ENCODE data around the gene TMEM135. TPM values are rescaled to one million over a fixed set of nuclear protein-coding genes. Genes with fewer than 3 reads are reported as not detected.

Gene TMEM135
- total RNA-seq, 5 donors from 2014 or later (not counting 1 experiment from before 2014, with no cell fraction given): 6.3 to 20.8 (median 12.7) TPM

GRCh38 chr11:87298155-87298554 lies 260.4 kb downstream of the TMEM135 start:
- POLR2A ChIA-PET: no interaction called here
- ATAC-seq (replicated peaks in 1 of 4): no peak
- H3K27ac Mint-ChIP-seq: no peak overlapping the region

GRCh38 chr11:87299041-87299481 lies 261.3 kb downstream of the TMEM135 start:
- no peaks in the 10 kb centered on the region for H3K9me3 Mint-ChIP-seq
- ChIA-PET CTCF (interaction anchor here in 1 of 2 donors (2.7 kb wide), 1 partner anchor 360 kb away, joined by 12 read pairs; no protein-coding TSS in a partner anchor), POLR2A (no interaction called here)
- ATAC-seq (replicated peaks in 1 of 4) (no peak), DNase-seq (no peak)
- no peak overlapping the region for H3K4me3 Mint-ChIP-seq
- H3K27ac Mint-ChIP-seq: no peak overlapping the region
- no CpG with 5 or more reads among the region's 1 CpG for WGBS (ENCODE audit: insufficient coverage)
- H3K36me3 Mint-ChIP-seq: peaks cover 16% of the 10 kb centered on the region
- no peak overlapping the region for H3K4me3 ChIP-seq (ENCODE audit: control insufficient read depth in 1 of 2, extremely low read depth in 1 of 2, low read length in 1 of 2)
- H3K4me1 Mint-ChIP-seq: peaks cover 3 to 5% (median 4%) of the 10 kb centered on the region in 3 donors
- no peaks in the 10 kb centered on the region for H3K4me1 ChIP-seq (ENCODE audit: control insufficient read depth in 1 of 2, extremely low read depth in 1 of 2, insufficient read depth in 2 of 2, low read length in 2 of 2)
- no peaks in the 10 kb centered on the region for H3K27me3 Mint-ChIP-seq
- H3K9me3 ChIP-seq: no peaks in the 10 kb centered on the region
- H3K27me3 ChIP-seq (replicated peaks in 1 of 2; ENCODE audit: control insufficient read depth in 2 of 2, extremely low read depth in 1 of 2, insufficient read depth in 2 of 2, low read length in 1 of 2): no peaks in the 10 kb centered on the region
- no peak overlapping the region for H3K27ac ChIP-seq (ENCODE audit: low read length)
- peaks cover 0 to 3% of the 10 kb centered on the region in 2 donors for H3K36me3 ChIP-seq (ENCODE audit: control insufficient read depth in 2 of 2, extremely low read depth in 1 of 2, insufficient read depth in 1 of 2, low read length in 1 of 2)

More at GRCh38 chr11:87298155-87298554, 260.4 kb downstream of the TMEM135 start:
- H3K4me3 ChIP-seq (ENCODE audit: control insufficient read depth in 1 of 2, extremely low read depth in 1 of 2, low read length in 1 of 2): no peak overlapping the region
- no peaks in the 10 kb centered on the region for H3K9me3 ChIP-seq
- no peak overlapping the region for H3K27ac ChIP-seq (ENCODE audit: low read length)
- Mint-ChIP-seq H3K9me3 (no peaks in the 10 kb centered on the region), H3K4me1 (peaks cover 3 to 5% (median 4%) of the 10 kb centered on the region in 3 donors), H3K4me3 (no peak overlapping the region), H3K36me3 (peaks cover 12% of the 10 kb centered on the region), H3K27me3 (no peaks in the 10 kb centered on the region)
- no peaks in the 10 kb centered on the region for H3K27me3 ChIP-seq (replicated peaks in 1 of 2; ENCODE audit: control insufficient read depth in 2 of 2, extremely low read depth in 1 of 2, insufficient read depth in 2 of 2, low read length in 1 of 2)
- DNase-seq: no peak
- WGBS (ENCODE audit: insufficient coverage): 100% methylated on average over 1 of the region's 1 CpG
- no peaks in the 10 kb centered on the region for H3K36me3 ChIP-seq (ENCODE audit: control insufficient read depth in 2 of 2, extremely low read depth in 1 of 2, insufficient read depth in 1 of 2, low read length in 1 of 2)
- no peaks in the 10 kb centered on the region for H3K4me1 ChIP-seq (ENCODE audit: control insufficient read depth in 1 of 2, extremely low read depth in 1 of 2, insufficient read depth in 2 of 2, low read length in 2 of 2)
- CTCF ChIA-PET: no interaction called here

GRCh38 chr11:87300640-87301380 lies 263.1 kb downstream of the TMEM135 start:
- no peak for ATAC-seq (replicated peaks in 1 of 4)
- Mint-ChIP-seq H3K4me3 (no peak overlapping the region), H3K9me3 (no peaks in the 10 kb centered on the region), H3K27me3 (no peaks in the 10 kb centered on the region), H3K4me1 (peaks cover 3 to 5% (median 4%) of the 10 kb centered on the region in 3 donors), H3K27ac (no peak overlapping the region), H3K36me3 (peaks cover 20% of the 10 kb centered on the region)
- Histone ChIP-seq H3K4me1 (ENCODE audit: control insufficient read depth in 1 of 2, extremely low read depth in 1 of 2, insufficient read depth in 2 of 2, low read length in 2 of 2) (no peaks in the 10 kb centered on the region), H3K36me3 (ENCODE audit: control insufficient read depth in 2 of 2, extremely low read depth in 1 of 2, insufficient read depth in 1 of 2, low read length in 1 of 2) (peaks cover 0 to 3% of the 10 kb centered on the region in 2 donors), H3K27me3 (replicated peaks in 1 of 2; ENCODE audit: control insufficient read depth in 2 of 2, extremely low read depth in 1 of 2, insufficient read depth in 2 of 2, low read length in 1 of 2) (no peaks in the 10 kb centered on the region), H3K27ac (ENCODE audit: low read length) (no peak overlapping the region), H3K9me3 (no peaks in the 10 kb centered on the region), H3K4me3 (ENCODE audit: control insufficient read depth in 1 of 2, extremely low read depth in 1 of 2, low read length in 1 of 2) (no peak overlapping the region)
- ChIA-PET CTCF (interaction anchor here (0.5 to 2.7 kb wide), 2 partner anchors 290 to 361 kb away, joined by 11 to 12 read pairs; no protein-coding TSS in a partner anchor), POLR2A (interaction anchor here in 1 of 2 donors (0.6 kb wide), 1 partner anchor 495 kb away, joined by 3 read pairs; no protein-coding TSS in a partner anchor)
- 100% methylated on average over 1 of the region's 3 CpGs for WGBS (ENCODE audit: insufficient coverage)
- DNase-seq: no peak

- no peak overlapping the region for H3K4me3 ChIP-seq (ENCODE audit: control insufficient read depth in 1 of 2, extremely low read depth in 1 of 2, low read length in 1 of 2)
- H3K9me3 Mint-ChIP-seq: no peaks in the 10 kb centered on the region
- no peaks in the 10 kb centered on the region for H3K9me3 ChIP-seq
- peaks cover 0 to 3% of the 10 kb centered on the region in 2 donors for H3K36me3 ChIP-seq (ENCODE audit: control insufficient read depth in 2 of 2, extremely low read depth in 1 of 2, insufficient read depth in 1 of 2, low read length in 1 of 2)
- no peaks in the 10 kb centered on the region for H3K27me3 ChIP-seq (replicated peaks in 1 of 2; ENCODE audit: control insufficient read depth in 2 of 2, extremely low read depth in 1 of 2, insufficient read depth in 2 of 2, low read length in 1 of 2)
- no peaks in the 10 kb centered on the region for H3K4me1 ChIP-seq (ENCODE audit: control insufficient read depth in 1 of 2, extremely low read depth in 1 of 2, insufficient read depth in 2 of 2, low read length in 2 of 2)
- DNase-seq (no peak), ATAC-seq (replicated peaks in 1 of 4) (no peak)
- H3K27ac ChIP-seq (ENCODE audit: low read length): no peak overlapping the region
- WGBS (ENCODE audit: insufficient coverage): no CpG with 5 or more reads among the region's 2 CpGs
- H3K4me1 Mint-ChIP-seq: peaks cover 3 to 5% (median 4%) of the 10 kb centered on the region in 3 donors
- no peak overlapping the region for H3K27ac Mint-ChIP-seq
- H3K4me3 Mint-ChIP-seq: no peak overlapping the region
- H3K27me3 Mint-ChIP-seq: no peaks in the 10 kb centered on the region
- peaks cover 21% of the 10 kb centered on the region for H3K36me3 Mint-ChIP-seq
- ChIA-PET CTCF (interaction anchor here in 1 of 2 donors (2.7 kb wide), 1 partner anchor 363 kb away, joined by 12 read pairs; no protein-coding TSS in a partner anchor), POLR2A (no interaction called here)
Observed at GRCh38 chr11:87301785-87302540, 264.2 kb downstream of the TMEM135 start.

GRCh38 chr11:87304412-87304811 lies 266.7 kb downstream of the TMEM135 start:
- POLR2A ChIA-PET: interaction anchor here in 1 of 2 donors (0.7 kb wide), 1 partner anchor 22 kb away, joined by 3 read pairs; no protein-coding TSS in a partner anchor

GRCh38 chr11:87306262-87306851 lies 268.6 kb downstream of the TMEM135 start:
- no peaks in the 10 kb centered on the region for H3K27me3 ChIP-seq (replicated peaks in 1 of 2; ENCODE audit: control insufficient read depth in 2 of 2, extremely low read depth in 1 of 2, insufficient read depth in 2 of 2, low read length in 1 of 2)
- Mint-ChIP-seq H3K9me3 (no peaks in the 10 kb centered on the region), H3K4me1 (no peaks in the 10 kb centered on the region), H3K36me3 (peaks cover 38% of the 10 kb centered on the region), H3K4me3 (no peak overlapping the region), H3K27me3 (no peaks in the 10 kb centered on the region), H3K27ac (no peak overlapping the region)
- no peak for DNase-seq
- ATAC-seq (replicated peaks in 1 of 4): no peak
- WGBS (ENCODE audit: insufficient coverage): no CpG with 5 or more reads among the region's 1 CpG
- peaks cover 0 to 6% of the 10 kb centered on the region in 2 donors for H3K36me3 ChIP-seq (ENCODE audit: control insufficient read depth in 2 of 2, extremely low read depth in 1 of 2, insufficient read depth in 1 of 2, low read length in 1 of 2)
- no peak overlapping the region for H3K4me3 ChIP-seq (ENCODE audit: control insufficient read depth in 1 of 2, extremely low read depth in 1 of 2, low read length in 1 of 2)
- H3K9me3 ChIP-seq: no peaks in the 10 kb centered on the region
- CTCF ChIA-PET: no interaction called here
- no peak overlapping the region for H3K27ac ChIP-seq (ENCODE audit: low read length)
- H3K4me1 ChIP-seq (ENCODE audit: control insufficient read depth in 1 of 2, extremely low read depth in 1 of 2, insufficient read depth in 2 of 2, low read length in 2 of 2): no peaks in the 10 kb centered on the region
- POLR2A ChIA-PET: interaction anchor here (0.6 kb wide), 2 partner anchors 10 to 11 kb away, joined by 3 read pairs; no protein-coding TSS in a partner anchor

More at GRCh38 chr11:87304412-87304811, 266.7 kb downstream of the TMEM135 start:
- no peak overlapping the region for H3K27ac ChIP-seq (ENCODE audit: low read length)
- H3K4me3 ChIP-seq (ENCODE audit: control insufficient read depth in 1 of 2, extremely low read depth in 1 of 2, low read length in 1 of 2): no peak overlapping the region
- Mint-ChIP-seq H3K36me3 (peaks cover 35% of the 10 kb centered on the region), H3K4me3 (no peak overlapping the region), H3K4me1 (peaks cover 0 to 4% (median 0%) of the 10 kb centered on the region in 3 donors), H3K27me3 (no peaks in the 10 kb centered on the region), H3K27ac (no peak overlapping the region), H3K9me3 (no peaks in the 10 kb centered on the region)
- H3K9me3 ChIP-seq: no peaks in the 10 kb centered on the region
- CTCF ChIA-PET: no interaction called here
- no peaks in the 10 kb centered on the region for H3K4me1 ChIP-seq (ENCODE audit: control insufficient read depth in 1 of 2, extremely low read depth in 1 of 2, insufficient read depth in 2 of 2, low read length in 2 of 2)
- H3K36me3 ChIP-seq (ENCODE audit: control insufficient read depth in 2 of 2, extremely low read depth in 1 of 2, insufficient read depth in 1 of 2, low read length in 1 of 2): peaks cover 0 to 3% of the 10 kb centered on the region in 2 donors
- ATAC-seq (replicated peaks in 1 of 4) (no peak), DNase-seq (no peak)
- no peaks in the 10 kb centered on the region for H3K27me3 ChIP-seq (replicated peaks in 1 of 2; ENCODE audit: control insufficient read depth in 2 of 2, extremely low read depth in 1 of 2, insufficient read depth in 2 of 2, low read length in 1 of 2)
- WGBS (ENCODE audit: insufficient coverage): no CpG with 5 or more reads among the region's 1 CpG

All from T-cell (primary cell).